IMR-90 (cell line): ENCODE results near the gene MBNL3. TPM values are rescaled to one million over a fixed set of nuclear protein-coding genes. Genes with fewer than 3 reads are reported as not detected.

Experiments used
- ATAC-seq: fragments of 200-7000 bp; cut with Tn5 transposase; 2 replicates; pipeline ENCODE4 v1.9.1; 2020; ENCODE audit warnings: low read depth, mild to moderate bottlenecking, moderate library complexity
- BruUV-seq: library from RNA; stranded (reverse); fragments of 400-500 nt; replicated peaks from 2 replicates; lab custom pipeline; 2021; lab: Mats Ljungman, UMichigan
- CTCF ChIA-PET: fragments of 300-600 bp; formaldehyde crosslinking; extraction: SDS; loops from one replicate; lab custom pipeline; 2021; ENCODE audit warnings: antibody characterized with exemption; lab: Yijun Ruan, JAX
- POLR2A ChIA-PET: fragments of 300-600 bp; sonication (Branson Sonifier 250); formaldehyde crosslinking; loops from one replicate; lab custom pipeline; 2022; ENCODE audit warnings: antibody characterized with exemption; ENCODE audit not compliant: unreplicated experiment; lab: Charles Lee
- DNase-seq: peaks from one replicate; pipeline ENCODE4 v3.0.0; 2013
- H2AFZ ChIP-seq: replicated peaks from 2 replicates; pipeline ENCODE3; 2013; ENCODE audit warnings: low read length, mild to moderate bottlenecking; ENCODE audit not compliant: poor library complexity
- H2AK5ac ChIP-seq: 2 replicates; pipeline ENCODE4 v1.6.1; 2013; ENCODE audit warnings: low read depth, low read length, inconsistent platforms
- H2AK9ac ChIP-seq: replicated peaks from 2 replicates; pipeline ENCODE3; 2013; ENCODE audit warnings: mild to moderate bottlenecking, low read depth, low read length, moderate library complexity; ENCODE audit not compliant: poor library complexity
- H2BK120ac ChIP-seq: 2 replicates; pipeline ENCODE4 v1.6.1; 2013; ENCODE audit warnings: low read depth, low read length, inconsistent platforms
- H2BK15ac ChIP-seq: 3 replicates; pipeline ENCODE4 v1.6.1; 2013; ENCODE audit warnings: low read depth, low read length, inconsistent platforms
- H2BK20ac ChIP-seq: 2 replicates; pipeline ENCODE4 v1.6.1; 2013; ENCODE audit warnings: low read depth, mild to moderate bottlenecking, inconsistent platforms, low read length, moderate library complexity
- H2BK5ac ChIP-seq: 2 replicates; pipeline ENCODE4 v1.6.1; 2013; ENCODE audit warnings: mild to moderate bottlenecking, low read depth, low read length, inconsistent platforms; ENCODE audit not compliant: poor library complexity, severe bottlenecking
- H3K14ac ChIP-seq: replicated peaks from 2 replicates; pipeline ENCODE4 v1.6.1; 2013; ENCODE audit warnings: low read depth, low read length, inconsistent platforms
- H3K18ac ChIP-seq: 2 replicates; pipeline ENCODE4 v1.6.1; 2013; ENCODE audit warnings: low read depth, low read length, control low read depth
- H3K23ac ChIP-seq: 2 replicates; pipeline ENCODE4 v1.6.1; 2013; ENCODE audit warnings: low read depth, low read length, inconsistent platforms
- H3K27ac ChIP-seq: 2 replicates; pipeline ENCODE4 v1.5.1; 2013; ENCODE audit warnings: mild to moderate bottlenecking, control low read depth, low read length; ENCODE audit not compliant: insufficient read depth
- H3K27me3 ChIP-seq: 2 replicates; pipeline ENCODE4 v1.6.1; 2013; ENCODE audit warnings: low read length; ENCODE audit not compliant: control insufficient read depth, insufficient read depth
- H3K36me3 ChIP-seq: 2 replicates; pipeline ENCODE4 v1.6.1; 2013; ENCODE audit warnings: low read length, mixed read lengths; ENCODE audit not compliant: control insufficient read depth, insufficient read depth
- H3K4ac ChIP-seq: 2 replicates; pipeline ENCODE4 v1.6.1; 2013; ENCODE audit warnings: low read depth, low read length, inconsistent platforms
- H3K4me1 ChIP-seq: 2 replicates; pipeline ENCODE4 v1.6.1; 2013; ENCODE audit warnings: low read length, mixed read lengths; ENCODE audit not compliant: control insufficient read depth, insufficient read depth
- H3K4me2 ChIP-seq: 2 replicates; pipeline ENCODE4 v1.6.1; 2013; ENCODE audit warnings: low read depth, mild to moderate bottlenecking, control low read depth, low read length, moderate library complexity
- H3K4me3 ChIP-seq: 2 replicates; pipeline ENCODE4 v1.5.1; 2013; ENCODE audit warnings: low read depth, mild to moderate bottlenecking, control low read depth, low read length, moderate library complexity; ENCODE audit not compliant: insufficient read depth
- H3K56ac ChIP-seq: 2 replicates; pipeline ENCODE4 v1.6.1; 2013; ENCODE audit warnings: low read length, inconsistent platforms; ENCODE audit not compliant: insufficient read depth; ENCODE audit errors: extremely low read depth
- H3K79me1 ChIP-seq, 2 experiments: 2 replicates each; pipeline ENCODE4 v1.6.1; 2013; ENCODE audit warnings: low read length in 2 of 2, inconsistent platforms in 1 of 2, low read depth in 1 of 2
- H3K9ac ChIP-seq: 2 replicates; pipeline ENCODE4 v1.6.1; 2013; ENCODE audit warnings: low read depth, low read length, control low read depth
- H3K9me1 ChIP-seq: 2 replicates; pipeline ENCODE4 v1.6.1; 2013; ENCODE audit warnings: low read length, inconsistent platforms; ENCODE audit not compliant: insufficient read depth
- H3K9me3 ChIP-seq: 2 replicates; pipeline ENCODE4 v1.6.1; 2013; ENCODE audit warnings: low read length; ENCODE audit not compliant: control insufficient read depth, insufficient read depth
- H4K20me1 ChIP-seq: 2 replicates; pipeline ENCODE4 v1.6.1; 2013; ENCODE audit warnings: low read length, inconsistent platforms; ENCODE audit not compliant: insufficient read depth
- H4K5ac ChIP-seq: 2 replicates; pipeline ENCODE4 v1.6.1; 2013; ENCODE audit warnings: mild to moderate bottlenecking, low read depth, low read length, control low read depth
- H4K8ac ChIP-seq, 2 experiments: 2 replicates each; pipeline ENCODE4 v1.6.1; 2013; ENCODE audit warnings: low read depth in 2 of 2, low read length in 2 of 2, control low read depth in 1 of 2, inconsistent platforms in 1 of 2
- H4K91ac ChIP-seq: 2 replicates; pipeline ENCODE4 v1.6.1; 2013; ENCODE audit warnings: low read depth, low read length, inconsistent platforms; ENCODE audit not compliant: insufficient read depth
- ELK1 ChIP-seq: fragments of 150-350 bp; IDR thresholded peaks from 2 replicates; pipeline ENCODE4 v1.6.1; 2016; ENCODE audit warnings: low read depth, mild to moderate bottlenecking, low read length, moderate library complexity, borderline replicate concordance
- FOS ChIP-seq: fragments of 150-350 bp; IDR thresholded peaks from 2 replicates; pipeline ENCODE4 v1.6.1; 2016; ENCODE audit warnings: low read depth, low read length
- SMC3 ChIP-seq: fragments of 150-350 bp; IDR thresholded peaks from 2 replicates; pipeline ENCODE4 v1.6.1; 2016; ENCODE audit warnings: low read depth, mild to moderate bottlenecking, antibody characterized with exemption, low read length, moderate library complexity
- WGBS, 2 experiments: methylation state at CpG; one replicate each; pipeline versions ENCODE4 v1.1.5 to v1.1.7; 2013; ENCODE audit warnings: missing lambda C conversion rate in 2 of 2; ENCODE audit not compliant: insufficient read length in 1 of 2; ENCODE audit errors: extremely low coverage in 2 of 2; 5-methylcytosine and 5-hydroxymethylcytosine counted together
- dilution Hi-C: fragments of 300-500 bp; cut with HindIII; formaldehyde crosslinking; loops from one replicate; pipeline ENCODE4 v1.14.3; 2018; ENCODE audit warnings: low sequenced_read_pairs; ENCODE audit not compliant: unreplicated experiment
- in situ Hi-C: fragments of 300-500 bp; cut with MboI; formaldehyde crosslinking; loops from 3 replicates; pipeline ENCODE4 v1.14.3; 2019; ENCODE audit warnings: low sequenced_read_pairs, inconsistent platforms, mixed read lengths
- intact Hi-C: fragments of 100-400 bp; cut with micrococcal nuclease; formaldehyde crosslinking; loops from 2 replicates; pipeline ENCODE4 v1.10.0; 2022
- polyA plus RNA-seq, 3 experiments: library from polyadenylated mRNA; depleted of rRNA; stranded (reverse); fragments of >200 nt; gene quantifications; 2 replicates each; pipeline ENCODE4 v1.2.3, GENCODE V29; 2012; ENCODE audit warnings: low replicate concordance in 1 of 3
- total RNA-seq: library from RNA; depleted of rRNA; stranded (reverse); fragments of >200 nt; gene quantifications from 2 replicates; pipeline ENCODE4 v1.2.3, GENCODE V29; 2012

The MBNL3 gene
- total and polyA plus RNA-seq, 2 of the 4 experiments (the other 2 are of a cell fraction) = 0.32 to 1.1 TPM

DNA sequence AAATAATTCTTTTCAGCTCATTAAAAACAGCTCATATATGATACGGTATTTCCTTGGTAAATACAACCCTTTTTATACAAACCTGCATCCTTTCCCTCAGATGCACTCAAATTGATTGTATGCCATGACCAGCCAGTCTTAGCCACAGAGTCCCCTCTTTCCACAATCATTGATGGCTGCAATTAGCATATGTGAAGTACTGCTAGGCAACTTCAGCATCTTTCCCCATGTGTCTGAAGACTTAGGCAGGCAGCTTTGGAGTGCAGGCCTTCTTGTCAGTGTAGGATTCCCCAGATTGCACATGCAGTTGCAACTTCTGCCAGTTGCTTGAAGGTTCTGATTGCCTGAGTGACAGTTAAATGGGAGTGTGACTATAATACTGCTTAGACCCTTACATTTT lies 15.6 kb upstream of the MBNL3 start:
- H3K56ac ChIP-seq = no peak overlapping the region
- H2AK5ac ChIP-seq = no peak overlapping the region
- no peak overlapping the region for H3K27ac ChIP-seq
- H3K9me1 ChIP-seq = no peaks in the 10 kb centered on the region
- TF ChIP-seq ELK1 (no peak), FOS (no peak), SMC3 (no peak)
- POLR2A ChIA-PET = no interaction called here
- dilution Hi-C loops (no loop called here), in situ Hi-C loops (no loop called here), intact Hi-C loops (no loop called here)
- no peak overlapping the region for H3K23ac ChIP-seq
- H2BK5ac ChIP-seq = no peak overlapping the region
- BruUV-seq = no TSS peak
- no peak overlapping the region for H2BK20ac ChIP-seq
- H2BK120ac ChIP-seq = no peak overlapping the region
- no CpG with 5 or more reads among the region's 1 CpG for WGBS, 2 experiments
- H3K18ac ChIP-seq = no peak overlapping the region
- H3K4me1 ChIP-seq = no peaks in the 10 kb centered on the region
- no peak overlapping the region for H3K4me3 ChIP-seq
- H3K36me3 ChIP-seq = no peaks in the 10 kb centered on the region
- H2AK9ac ChIP-seq = no peak overlapping the region
- no peak overlapping the region for H2AFZ ChIP-seq
- no peak for DNase-seq
- no peak overlapping the region for H4K8ac ChIP-seq
- H4K20me1 ChIP-seq = no peaks in the 10 kb centered on the region
- H3K9me3 ChIP-seq = no peaks in the 10 kb centered on the region
- H3K9ac ChIP-seq = no peak overlapping the region
- H3K4me2 ChIP-seq = no peak overlapping the region
- peaks cover 9% of the 10 kb centered on the region for H3K27me3 ChIP-seq
- no peak overlapping the region for H4K5ac ChIP-seq
- no peak overlapping the region for H3K4ac ChIP-seq
- H4K91ac ChIP-seq = no peak overlapping the region
- H2BK15ac ChIP-seq = no peak overlapping the region
- H3K79me1 ChIP-seq = no peaks in the 10 kb centered on the region
- CTCF ChIA-PET = no interaction called here
- no peak for ATAC-seq
- H3K14ac ChIP-seq = no peak overlapping the region
